H1 (cell line): Measurements from ENCODE around the gene DUSP7. TPM values are rescaled to one million over a fixed set of nuclear protein-coding genes. Genes with fewer than 3 reads are reported as not detected.

ENCODE experiments used
- CBX8 ChIP-seq: fragments of 300-800, 300-1000 bp; sonication (generic); IDR thresholded peaks from 2 replicates; pipeline ENCODE4 v1.7.1; 2016; ENCODE audit warnings: low read depth, low read length, borderline replicate concordance
- CTCF ChIP-seq, 3 experiments: IDR thresholded peaks; 1 replicate in 2 of 3; 2 replicates in 1 of 3; pipeline versions ENCODE4 v1.5.1 to v1.6.1; 2011; ENCODE audit warnings: low read length in 3 of 3, mild to moderate bottlenecking in 3 of 3, inconsistent platforms in 2 of 3, low read depth in 1 of 3, moderate library complexity in 1 of 3; ENCODE audit not compliant: insufficient read depth in 1 of 3; ENCODE audit errors: control extremely low read depth in 1 of 3
- EP300 ChIP-seq, 2 experiments: IDR thresholded peaks; 1 replicate in 1 of 2; 2 replicates in 1 of 2; pipeline ENCODE4 v1.6.1; 2011 to 2012; ENCODE audit warnings: low read depth in 2 of 2, low read length in 2 of 2, mild to moderate bottlenecking in 2 of 2, borderline replicate concordance in 1 of 2, inconsistent platforms in 1 of 2, moderate library complexity in 1 of 2
- GTF2F1 ChIP-seq: IDR thresholded peaks from 2 replicates; pipeline ENCODE4 v1.6.1; 2012; ENCODE audit warnings: low read depth, low read length, improper control_type of control experiment, borderline replicate concordance
- TBP ChIP-seq: IDR thresholded peaks from 2 replicates; pipeline ENCODE4 v1.6.1; 2011; ENCODE audit warnings: low read depth, low read length, improper control_type of control experiment
- TCF12 ChIP-seq: IDR thresholded peaks from 2 replicates; pipeline ENCODE4 v1.6.1; 2011; ENCODE audit warnings: low read depth, mild to moderate bottlenecking, low read length
- polyA plus RNA-seq, 7 experiments: library from polyadenylated mRNA; depleted of rRNA in 3 of 7; stranded (reverse) in 5 of 7; unstranded in 2 of 7; fragments of >200 nt in 5 of 7; fragments of 200-250 nt in 2 of 7; gene quantifications; 1 replicate in 5 of 7; 2 replicates in 1 of 7; 4 replicates in 1 of 7; pipeline versions ENCODE4 v1.2.1 to v1.2.3, GENCODE V29; 2011 to 2013; ENCODE audit warnings: missing spikeins in 2 of 7, mixed read lengths in 2 of 7
- total RNA-seq: library from RNA; stranded (reverse); fragmentation: NEBNext Ultra II Directional; extraction: Animal tissue kit (Norgen Biotek cat#: 25700); gene quantifications from 2 replicates; pipeline ENCODE4 v1.2.1, GENCODE V29; 2021

The DUSP7 gene
- total and polyA plus RNA-seq, 2 of the 8 experiments (the other 6 are each of a cell fraction or from before 2014, with no cell fraction given) = 19.4 to 24.9 TPM

GRCh38 chr3:52015438-52016228 is 40.7 kb downstream of the DUSP7 start (continued):
- TF ChIP-seq GTF2F1 (no peak), CBX8 (no peak), TCF12 (no peak), CTCF (IDR thresholded peaks at IDR 0.05; ENCODE audit: control extremely low read depth in 1 of 3, insufficient read depth in 1 of 3, low read depth in 1 of 3, low read length in 3 of 3) (no peak), EP300 (IDR thresholded peaks at IDR 0.05; ENCODE audit: borderline replicate concordance in 1 of 2, low read depth in 2 of 2, low read length in 2 of 2) (no peak), TBP (no peak)
